Activated CD8-positive, alpha-beta memory T cell treated with anti-CD3 and anti-CD28 coated beads, Interleukin-2, amount 10 ng/mL, durations not matched to agents 7 days and 5 days (primary cell): ENCODE data around the gene TOM1L2. TPM values are rescaled to one million over a fixed set of nuclear protein-coding genes. Genes with fewer than 3 reads are reported as not detected.

Experiments
- ATAC-seq: fragments of 150-1000 bp; cut with Tn5 transposase; one replicate; pipeline ENCODE4 v1.10.0; 2021; ENCODE audit warnings: moderate library complexity
- CTCF ChIA-PET: fragments of 350-600 bp; sonication (Branson Sonifier 250); formaldehyde crosslinking; loops from one replicate; lab custom pipeline; 2021; ENCODE audit warnings: antibody characterized with exemption; lab: Charles Lee
- DNase-seq: peaks from one replicate; pipeline ENCODE4 v3.0.0-alpha.2; 2020
- H3K27ac Mint-ChIP-seq: one replicate; pipeline ENCODE4 v1.8.0; 2021; ENCODE audit warnings: mild to moderate bottlenecking, mixed read lengths
- H3K27me3 Mint-ChIP-seq: one replicate; pipeline ENCODE4 v1.8.0; 2021; ENCODE audit warnings: mixed read lengths
- H3K36me3 Mint-ChIP-seq: one replicate; pipeline ENCODE4 v1.8.0; 2021; ENCODE audit warnings: mild to moderate bottlenecking, mixed read lengths
- H3K4me1 Mint-ChIP-seq: one replicate; pipeline ENCODE4 v1.8.0; 2021; ENCODE audit warnings: mixed read lengths
- H3K4me3 Mint-ChIP-seq: one replicate; pipeline ENCODE4 v1.8.0; 2021; ENCODE audit warnings: mild to moderate bottlenecking, moderate library complexity, mixed read lengths
- H3K9me3 Mint-ChIP-seq: one replicate; pipeline ENCODE4 v1.8.0; 2022; ENCODE audit warnings: low read depth, mixed read lengths
- total RNA-seq, 2 experiments: library from RNA; stranded (reverse); gene quantifications; one replicate each; pipeline ENCODE4 v1.2.3, GENCODE V29; 2021

TOM1L2 gene
- total RNA-seq, 2 experiments from 2014 or later = 19.8 to 33.0 TPM

DNA sequence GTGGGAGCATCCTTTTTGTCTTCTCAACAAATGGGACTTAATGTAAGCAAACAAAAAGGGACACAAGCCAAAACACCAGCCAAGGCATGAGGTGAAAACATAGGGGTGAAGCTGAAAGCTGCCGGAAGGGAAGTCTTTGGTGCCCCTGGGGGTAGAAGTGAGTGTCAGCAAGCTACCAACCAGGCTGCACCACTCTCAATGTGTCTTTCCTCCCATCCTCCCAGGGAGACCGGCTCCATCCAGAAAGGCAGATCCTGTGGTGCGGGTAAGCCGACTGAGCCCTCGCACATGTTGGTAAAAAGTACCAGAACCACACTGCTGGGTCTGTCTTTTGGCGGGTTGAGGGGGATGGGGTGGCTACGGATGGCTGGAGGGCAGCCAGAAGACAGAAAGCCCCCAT, 83.4 kb downstream of the TOM1L2 start:
- ATAC-seq = no peak
- Mint-ChIP-seq H3K4me1 (no peaks in the 10 kb centered on the region), H3K27ac (no peak overlapping the region), H3K27me3 (no peaks in the 10 kb centered on the region), H3K36me3 (peaks cover 4% of the 10 kb centered on the region), H3K9me3 (no peaks in the 10 kb centered on the region), H3K4me3 (no peak overlapping the region)
- CTCF ChIA-PET = interaction anchor here (0.7 to 2.0 kb wide), 4 partner anchors 18 to 145 kb away, joined by 3 to 9 read pairs (median 4); no protein-coding TSS in a partner anchor
- DNase-seq = no peak

DNA sequence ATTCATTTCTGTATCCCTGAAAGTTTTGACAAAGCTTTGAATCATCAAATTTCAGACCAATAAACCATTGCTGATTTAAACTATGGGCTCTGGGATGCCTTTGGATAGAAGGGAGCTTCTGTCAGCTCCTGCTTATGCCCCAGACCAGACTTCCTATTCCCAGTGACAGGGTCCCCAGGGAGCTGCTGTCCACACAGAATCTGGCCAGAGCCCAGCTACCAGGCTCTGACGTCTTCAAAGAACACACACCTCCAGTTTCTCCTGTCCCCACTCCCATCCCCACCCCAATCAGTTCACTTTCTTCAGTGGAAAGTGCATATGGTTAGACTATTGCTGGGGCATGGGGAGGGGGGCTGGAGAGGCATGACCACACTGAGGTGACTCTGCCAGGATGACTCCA, 83.8 kb downstream of the TOM1L2 start:
- Mint-ChIP-seq H3K4me1 (no peaks in the 10 kb centered on the region), H3K27ac (no peak overlapping the region), H3K27me3 (no peaks in the 10 kb centered on the region), H3K4me3 (no peak overlapping the region), H3K36me3 (peaks cover 3% of the 10 kb centered on the region), H3K9me3 (no peaks in the 10 kb centered on the region)
- ATAC-seq (no peak), DNase-seq (no peak)
- CTCF ChIA-PET = interaction anchor here (1.2 to 2.0 kb wide), 3 partner anchors 31 to 145 kb away, joined by 3 to 9 read pairs (median 5); no protein-coding TSS in a partner anchor

DNA sequence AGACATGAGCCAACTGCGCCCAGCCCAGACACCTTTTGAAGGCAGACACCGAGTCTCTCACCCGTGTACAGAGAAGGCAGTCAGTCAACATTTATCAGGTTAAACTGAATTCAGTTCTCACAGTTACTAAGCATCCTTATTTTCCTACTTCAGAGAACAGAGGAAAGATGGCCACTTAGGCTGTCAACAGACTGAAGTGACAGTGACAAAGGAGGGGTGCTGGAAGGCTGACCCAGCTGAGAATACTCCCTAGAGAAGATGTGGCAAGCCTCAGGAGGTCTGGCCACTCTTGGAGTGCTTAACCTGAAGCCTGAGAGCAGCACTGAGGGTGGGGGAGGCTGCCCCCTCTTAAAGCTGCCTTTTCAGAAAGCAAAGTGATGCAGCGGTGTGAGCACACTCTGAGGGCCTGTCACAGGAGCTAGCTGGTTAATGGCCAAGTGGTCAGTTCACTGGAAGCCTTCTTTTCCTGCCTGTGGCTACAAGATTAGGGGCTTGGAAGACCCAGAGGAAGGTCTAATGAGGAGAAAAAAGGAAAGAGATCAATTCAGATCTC, 84.4 kb downstream of the TOM1L2 start:
- no peaks in the 10 kb centered on the region for H3K36me3 Mint-ChIP-seq
- ATAC-seq (no peak), DNase-seq (no peak)
- H3K27me3 Mint-ChIP-seq = no peaks in the 10 kb centered on the region
- CTCF ChIA-PET = interaction anchor here (2.0 kb wide), 1 partner anchor 31 kb away, joined by 9 read pairs; no protein-coding TSS in a partner anchor
- H3K9me3 Mint-ChIP-seq = no peaks in the 10 kb centered on the region
- H3K4me1 Mint-ChIP-seq = no peaks in the 10 kb centered on the region
- H3K4me3 Mint-ChIP-seq = no peak overlapping the region
- H3K27ac Mint-ChIP-seq = no peak overlapping the region

DNA sequence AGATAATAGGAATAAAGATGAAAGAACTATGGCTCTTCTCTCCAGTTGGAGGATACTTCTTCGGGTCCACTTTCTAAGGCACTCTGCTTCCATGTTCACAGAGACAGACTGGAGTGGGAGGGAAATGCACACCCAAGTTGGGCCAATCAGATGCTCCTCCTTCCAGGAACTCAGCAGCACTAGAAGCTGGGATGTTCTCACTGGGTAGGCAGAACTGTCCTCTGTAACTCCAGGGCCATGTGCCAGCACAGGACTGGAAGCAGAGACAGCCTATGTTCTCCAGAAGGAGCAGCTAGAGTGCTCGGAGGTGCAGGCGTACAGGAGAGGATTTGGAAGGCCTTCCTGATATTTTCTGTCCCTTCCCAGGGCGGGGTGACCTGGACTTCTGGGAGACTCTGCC, 85.5 kb downstream of the TOM1L2 start:
- H3K27me3 Mint-ChIP-seq = no peaks in the 10 kb centered on the region

DNA sequence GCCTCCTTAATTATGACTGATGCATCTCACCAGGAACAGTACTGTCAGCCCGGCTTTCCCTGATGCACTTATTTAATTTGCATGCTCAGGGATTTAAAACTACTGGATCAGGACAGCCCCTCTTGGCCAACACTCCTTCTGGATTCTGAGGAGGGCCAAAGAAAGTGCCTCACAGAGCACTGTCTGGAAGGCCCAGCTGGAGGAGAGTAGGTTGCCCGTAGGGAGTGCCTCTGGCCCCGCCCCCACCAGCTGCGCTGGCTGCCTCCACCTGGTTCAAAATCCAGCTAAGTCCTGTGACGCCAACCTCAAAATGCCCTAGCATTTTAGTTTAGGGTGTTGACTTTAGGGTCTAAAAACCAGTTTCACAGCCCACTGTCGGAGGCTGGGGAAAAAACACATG, 86.0 kb downstream of the TOM1L2 start:
- CTCF ChIA-PET = no interaction called here
- no peaks in the 10 kb centered on the region for H3K9me3 Mint-ChIP-seq
- H3K36me3 Mint-ChIP-seq = no peaks in the 10 kb centered on the region
- H3K27ac Mint-ChIP-seq = no peak overlapping the region
- H3K27me3 Mint-ChIP-seq = no peaks in the 10 kb centered on the region
- no peaks in the 10 kb centered on the region for H3K4me1 Mint-ChIP-seq
- no peak for DNase-seq
- H3K4me3 Mint-ChIP-seq = no peak overlapping the region
- no peak for ATAC-seq

More for the DNA sequence above, 85.5 kb downstream of the TOM1L2 start:
- DNase-seq (no peak), ATAC-seq (no peak)
- H3K36me3 Mint-ChIP-seq = no peaks in the 10 kb centered on the region
- CTCF ChIA-PET = no interaction called here
- H3K9me3 Mint-ChIP-seq = no peaks in the 10 kb centered on the region
- H3K4me1 Mint-ChIP-seq = no peaks in the 10 kb centered on the region
- no peak overlapping the region for H3K4me3 Mint-ChIP-seq
- no peak overlapping the region for H3K27ac Mint-ChIP-seq

DNA sequence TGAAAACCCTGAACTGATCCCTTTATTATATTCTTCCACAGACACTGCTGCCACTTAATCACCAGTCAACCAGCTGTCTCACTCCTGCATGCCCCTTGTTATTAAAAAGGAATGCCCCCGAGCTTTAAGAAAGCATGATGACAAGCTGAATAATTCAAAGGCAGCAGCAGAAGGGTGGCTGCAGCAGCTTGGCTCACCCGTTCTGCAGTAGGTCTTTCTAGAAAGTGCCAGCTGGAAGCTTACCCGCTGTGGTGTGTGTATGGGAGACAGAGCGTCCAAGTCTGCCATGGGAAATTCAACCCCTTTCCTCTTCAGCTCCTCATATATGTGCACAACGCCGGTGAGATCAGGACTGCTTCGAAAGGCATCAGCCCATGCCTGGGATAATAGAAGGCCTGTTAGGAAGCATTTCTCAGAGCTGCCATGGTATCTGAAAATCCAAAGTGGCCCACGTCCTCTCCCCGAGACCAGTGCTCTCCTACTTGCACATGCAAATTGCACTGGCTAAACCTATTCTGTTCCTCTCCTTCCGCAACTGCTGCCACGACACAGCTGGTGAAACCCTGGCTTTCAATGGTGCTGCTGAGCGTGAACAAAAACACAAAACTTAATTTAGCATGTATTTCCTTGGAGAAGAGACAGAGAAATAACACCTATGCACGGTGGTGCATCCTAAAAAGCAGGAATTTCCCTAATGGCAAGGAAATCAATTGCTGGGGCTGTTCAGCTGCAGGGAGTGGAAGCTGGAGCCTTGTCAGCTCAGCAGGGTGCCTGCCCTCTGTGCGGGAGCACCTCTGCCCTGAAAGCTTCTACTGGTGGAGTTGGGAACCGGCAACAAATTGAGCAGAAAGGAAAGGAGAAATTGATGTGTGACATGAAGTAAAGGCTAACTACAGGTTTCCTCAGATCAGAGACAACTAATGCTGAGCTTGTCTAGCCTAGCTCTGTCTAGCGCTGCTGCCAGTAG, 87.5 kb downstream of the TOM1L2 start:
- H3K4me3 Mint-ChIP-seq = no peak overlapping the region
- DNase-seq = no peak
- H3K27me3 Mint-ChIP-seq = no peaks in the 10 kb centered on the region
- no peaks in the 10 kb centered on the region for H3K4me1 Mint-ChIP-seq
- ATAC-seq = no peak
- no peak overlapping the region for H3K27ac Mint-ChIP-seq
- CTCF ChIA-PET = interaction anchor here (0.9 to 2.4 kb wide), 4 partner anchors 24 to 149 kb away, joined by 3 to 9 read pairs (median 4); no protein-coding TSS in a partner anchor
- no peaks in the 10 kb centered on the region for H3K9me3 Mint-ChIP-seq
- no peaks in the 10 kb centered on the region for H3K36me3 Mint-ChIP-seq

DNA sequence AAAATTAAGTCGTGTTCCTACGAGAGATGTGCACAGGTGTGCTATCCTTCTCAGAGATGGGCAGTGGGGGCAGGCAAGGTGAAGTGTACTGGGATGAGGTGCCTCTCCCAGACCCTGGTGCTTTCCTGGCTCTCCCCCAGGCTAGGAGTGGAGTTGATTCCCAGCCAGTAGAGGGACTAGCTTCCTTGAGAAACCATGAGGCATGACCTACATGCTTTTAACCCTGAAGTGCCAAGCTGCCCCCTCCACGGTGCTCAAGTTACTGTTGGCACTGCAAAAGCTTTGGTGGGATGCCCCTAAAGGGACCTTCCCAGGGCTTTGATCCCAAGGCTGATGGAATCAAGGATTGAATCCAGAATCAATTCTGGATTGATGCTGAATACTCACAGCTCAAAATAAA, 88.4 kb downstream of the TOM1L2 start:
- Mint-ChIP-seq H3K4me3 (no peak overlapping the region), H3K9me3 (no peaks in the 10 kb centered on the region), H3K27me3 (no peaks in the 10 kb centered on the region), H3K36me3 (no peaks in the 10 kb centered on the region), H3K27ac (no peak overlapping the region), H3K4me1 (no peaks in the 10 kb centered on the region)
- CTCF ChIA-PET = interaction anchor here (0.9 to 2.4 kb wide), 4 partner anchors 23 to 150 kb away, joined by 3 to 9 read pairs (median 4); no protein-coding TSS in a partner anchor
- no peak for ATAC-seq
- DNase-seq = no peak

DNA sequence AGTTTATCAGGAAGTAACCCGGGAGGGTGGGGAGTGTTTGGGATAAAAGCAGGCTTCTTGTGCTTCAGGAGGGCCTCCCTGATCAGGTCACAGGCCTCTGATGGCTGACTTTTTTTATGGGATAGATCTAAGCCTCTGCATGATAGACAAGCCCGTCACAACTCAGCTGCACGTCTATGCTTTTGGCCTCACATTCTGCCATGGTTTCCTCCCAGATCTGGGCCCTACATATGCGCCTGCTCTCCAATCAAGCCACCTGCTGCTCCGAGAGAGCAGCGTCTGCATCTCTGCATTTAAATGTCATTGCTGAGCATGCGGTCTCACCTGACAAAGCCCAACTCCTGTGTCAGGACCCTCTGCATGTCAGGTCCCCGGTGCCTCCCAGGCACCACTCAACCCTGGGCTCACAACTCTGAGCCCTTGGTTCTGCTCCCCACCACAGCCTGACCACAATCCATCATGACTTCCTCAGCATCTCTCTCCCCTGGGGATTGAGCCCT, 90.1 kb downstream of the TOM1L2 start:
- H3K36me3 Mint-ChIP-seq = no peaks in the 10 kb centered on the region
- no peak for ATAC-seq
- no peaks in the 10 kb centered on the region for H3K4me1 Mint-ChIP-seq
- no peaks in the 10 kb centered on the region for H3K27me3 Mint-ChIP-seq
- no peaks in the 10 kb centered on the region for H3K9me3 Mint-ChIP-seq
- no peak overlapping the region for H3K27ac Mint-ChIP-seq
- CTCF ChIA-PET = no interaction called here
- no peak for DNase-seq
- H3K4me3 Mint-ChIP-seq = no peak overlapping the region

DNA sequence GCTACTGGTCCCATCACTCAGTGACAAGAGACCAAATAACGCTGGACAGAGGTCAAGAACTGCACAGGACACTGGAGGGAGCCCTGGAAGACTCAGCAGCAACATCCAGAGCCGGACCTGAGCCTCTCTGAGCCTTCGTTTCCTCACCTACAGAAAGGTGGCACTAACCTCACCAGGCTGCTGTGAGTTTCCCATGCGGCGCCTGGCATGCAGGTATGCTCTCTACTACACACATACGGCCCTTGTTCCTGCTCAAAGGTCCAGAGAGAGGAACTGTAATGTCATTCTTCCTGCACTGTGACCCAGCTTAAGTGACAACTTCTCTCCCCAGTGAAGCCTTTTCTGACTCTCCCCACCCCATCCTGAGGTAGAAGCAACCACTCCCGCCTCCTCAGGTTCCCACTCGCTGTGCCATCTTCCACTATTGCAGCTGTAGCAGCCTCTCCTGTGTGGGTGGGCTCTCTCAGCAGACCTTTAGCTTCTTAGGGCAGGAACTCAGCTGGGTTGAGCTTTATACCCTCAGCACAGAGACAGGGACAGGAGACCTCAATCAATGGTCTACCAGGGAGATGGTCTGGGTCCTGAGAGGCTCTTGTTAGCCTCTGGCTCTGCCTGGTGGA, 91.5 kb downstream of the TOM1L2 start:
- DNase-seq (no peak), ATAC-seq (no peak)
- no peaks in the 10 kb centered on the region for H3K27me3 Mint-ChIP-seq
- H3K4me3 Mint-ChIP-seq = no peak overlapping the region
- no peaks in the 10 kb centered on the region for H3K9me3 Mint-ChIP-seq
- CTCF ChIA-PET = no interaction called here
- no peak overlapping the region for H3K27ac Mint-ChIP-seq
- no peaks in the 10 kb centered on the region for H3K4me1 Mint-ChIP-seq
- H3K36me3 Mint-ChIP-seq = no peaks in the 10 kb centered on the region

DNA sequence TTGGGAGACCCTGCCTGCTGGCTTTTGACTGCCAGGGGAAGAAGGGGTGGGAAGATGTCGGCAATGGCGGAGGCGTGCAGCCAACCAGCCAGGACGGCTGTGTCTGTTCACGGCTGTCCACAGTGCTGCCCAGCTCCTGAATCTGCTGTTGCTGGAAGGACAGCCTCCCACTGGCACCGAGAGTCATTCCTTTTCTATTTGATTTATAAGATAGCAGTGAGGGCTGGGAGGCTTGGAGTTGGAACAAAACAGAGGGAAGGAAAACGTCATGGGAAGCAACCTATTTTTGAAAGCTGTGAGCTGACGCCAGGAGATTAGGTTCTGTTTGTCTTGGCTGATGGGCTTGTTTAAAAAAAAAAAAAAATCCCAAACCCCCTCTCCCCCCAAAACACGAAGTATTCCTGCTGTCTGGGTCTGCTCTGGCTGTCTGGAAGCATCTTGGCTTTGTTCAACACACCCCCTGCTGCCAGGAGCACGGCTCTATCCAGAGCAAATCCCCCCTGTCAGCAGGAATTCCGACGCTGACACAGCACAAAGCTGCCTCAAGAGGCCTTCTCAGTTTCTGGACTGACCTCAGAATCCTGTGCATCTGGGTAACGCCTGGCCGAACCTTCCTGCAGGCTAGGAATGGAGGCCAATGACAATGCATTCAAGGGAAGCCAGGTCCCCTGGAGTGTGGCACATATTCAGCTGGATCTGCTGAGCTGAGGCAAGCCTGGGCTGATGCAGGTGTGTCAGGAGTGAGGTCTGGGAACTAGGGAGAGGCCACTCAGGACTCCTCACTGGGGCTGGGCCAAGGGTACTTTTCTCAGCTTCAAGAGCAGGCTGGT, 94.5 kb downstream of the TOM1L2 start:
- Mint-ChIP-seq H3K4me1 (no peaks in the 10 kb centered on the region), H3K27ac (no peak overlapping the region), H3K4me3 (no peak overlapping the region), H3K27me3 (no peaks in the 10 kb centered on the region), H3K9me3 (no peaks in the 10 kb centered on the region), H3K36me3 (no peaks in the 10 kb centered on the region)
- DNase-seq (no peak), ATAC-seq (no peak)
- CTCF ChIA-PET = interaction anchor here (0.7 to 1.2 kb wide), 2 partner anchors 42 to 394 kb away, joined by 3 to 4 read pairs; no protein-coding TSS in a partner anchor

DNA sequence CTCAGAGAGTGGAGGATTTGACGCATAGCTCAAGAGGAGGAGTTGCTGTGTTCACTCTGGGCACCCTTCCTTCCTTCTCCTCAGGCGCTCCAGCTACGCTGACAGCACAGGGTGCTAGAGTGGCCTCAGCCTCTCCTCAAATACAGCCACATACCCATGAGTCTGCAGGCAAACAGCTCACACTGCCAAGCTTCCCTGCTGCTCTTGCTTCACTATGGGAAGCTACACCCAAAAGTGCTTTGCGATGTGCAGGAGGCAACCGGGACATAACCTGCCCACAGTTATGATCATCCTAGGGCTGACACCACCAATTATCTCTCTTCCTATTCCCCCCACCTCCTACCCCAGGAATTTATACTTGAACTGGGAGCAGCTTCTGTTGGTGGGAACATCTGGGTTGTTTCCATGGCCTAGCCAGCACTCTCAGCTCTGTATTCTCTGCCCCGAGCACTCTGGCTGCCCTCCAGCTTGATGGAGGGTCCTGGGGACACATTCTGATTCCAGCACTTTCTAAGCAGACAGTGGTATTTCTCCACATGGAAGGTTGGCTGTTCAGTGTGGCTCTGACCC, 95.2 kb downstream of the TOM1L2 start:
- Mint-ChIP-seq H3K4me3 (no peak overlapping the region), H3K27me3 (no peaks in the 10 kb centered on the region)

DNA sequence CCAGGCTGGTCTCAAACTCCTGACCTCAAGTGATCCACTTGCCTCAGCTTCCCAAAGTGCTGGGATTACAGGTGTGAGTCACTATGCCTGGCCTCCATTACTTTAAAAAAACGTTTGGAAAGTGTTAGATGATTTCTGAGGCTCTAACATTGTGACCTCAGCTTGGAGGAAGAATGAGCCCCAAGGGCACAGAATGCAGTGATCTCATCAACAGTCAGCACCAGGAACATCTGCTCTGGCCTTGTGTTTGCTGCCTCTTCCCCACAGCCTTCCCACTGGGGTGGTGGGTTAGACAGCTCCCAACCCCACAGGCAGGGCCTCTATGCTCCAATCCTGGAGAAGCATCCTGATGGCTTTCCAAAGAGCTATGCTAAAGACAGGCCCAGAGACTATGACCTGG, 97.7 kb downstream of the TOM1L2 start:
- Mint-ChIP-seq H3K4me1 (no peaks in the 10 kb centered on the region), H3K36me3 (no peaks in the 10 kb centered on the region), H3K27me3 (no peaks in the 10 kb centered on the region), H3K9me3 (no peaks in the 10 kb centered on the region), H3K27ac (no peak overlapping the region), H3K4me3 (no peak overlapping the region)
- no peak for DNase-seq
- ATAC-seq = no peak
- CTCF ChIA-PET = interaction anchor here (1.1 kb wide), 1 partner anchor 17 kb away, joined by 6 read pairs; no protein-coding TSS in a partner anchor

More for the DNA sequence above, 95.2 kb downstream of the TOM1L2 start:
- Mint-ChIP-seq H3K9me3 (no peaks in the 10 kb centered on the region), H3K36me3 (no peaks in the 10 kb centered on the region), H3K4me1 (no peaks in the 10 kb centered on the region), H3K27ac (no peak overlapping the region)
- DNase-seq = no peak
- ATAC-seq = no peak
- CTCF ChIA-PET = interaction anchor here (0.7 to 1.2 kb wide), 2 partner anchors 42 to 393 kb away, joined by 3 to 4 read pairs; no protein-coding TSS in a partner anchor
